ENCODE results near the gene SIGLECL1.

The SIGLECL1 gene

GRCh38 chr19:51253088-51253806 lies 2.4 kb downstream of the SIGLECL1 start:
- DNase-seq, result no peak

DNA sequence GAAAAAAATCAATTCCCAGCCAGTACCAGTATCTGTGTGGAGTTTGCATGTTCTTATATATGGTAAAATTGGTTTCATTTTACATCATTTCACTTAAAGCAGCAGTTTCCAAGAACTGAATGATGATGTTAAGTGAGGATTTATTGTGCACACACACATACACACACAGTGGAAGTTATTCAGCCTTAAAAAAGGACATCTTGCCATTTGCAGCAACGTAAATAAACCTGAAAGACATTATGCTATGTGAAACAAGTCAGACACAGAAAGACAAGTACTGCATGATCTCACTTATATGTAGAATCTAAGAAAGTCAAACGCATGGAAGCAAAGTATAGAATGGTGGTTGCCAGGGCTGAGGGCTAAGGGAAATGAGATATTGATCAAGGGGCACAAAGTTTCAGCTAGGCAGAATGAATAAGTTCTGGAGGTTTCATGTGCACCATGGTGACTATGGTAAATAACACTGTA lies 5.3 kb downstream of the SIGLECL1 start:
- no peak for DNase-seq

DNA sequence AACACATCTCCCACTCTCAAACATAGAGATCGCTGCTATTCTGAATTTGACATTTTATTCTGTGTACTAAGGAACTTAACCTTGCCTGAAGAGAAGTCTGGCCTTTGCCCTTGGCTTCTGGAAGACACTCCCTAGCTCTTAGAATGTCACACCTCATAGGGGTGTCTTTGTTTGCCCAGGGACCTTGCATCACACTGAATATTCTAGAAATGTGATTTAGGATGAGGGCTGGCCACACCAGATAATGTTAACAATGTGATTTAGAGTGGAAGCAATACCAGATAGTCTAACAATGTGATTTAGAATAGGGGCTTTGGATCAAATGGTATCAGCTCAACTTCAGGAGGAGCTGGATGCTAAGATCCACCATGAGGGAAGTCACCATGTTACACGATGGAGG lies 6.6 kb downstream of the SIGLECL1 start:
- DNase-seq, result no peak

DNA sequence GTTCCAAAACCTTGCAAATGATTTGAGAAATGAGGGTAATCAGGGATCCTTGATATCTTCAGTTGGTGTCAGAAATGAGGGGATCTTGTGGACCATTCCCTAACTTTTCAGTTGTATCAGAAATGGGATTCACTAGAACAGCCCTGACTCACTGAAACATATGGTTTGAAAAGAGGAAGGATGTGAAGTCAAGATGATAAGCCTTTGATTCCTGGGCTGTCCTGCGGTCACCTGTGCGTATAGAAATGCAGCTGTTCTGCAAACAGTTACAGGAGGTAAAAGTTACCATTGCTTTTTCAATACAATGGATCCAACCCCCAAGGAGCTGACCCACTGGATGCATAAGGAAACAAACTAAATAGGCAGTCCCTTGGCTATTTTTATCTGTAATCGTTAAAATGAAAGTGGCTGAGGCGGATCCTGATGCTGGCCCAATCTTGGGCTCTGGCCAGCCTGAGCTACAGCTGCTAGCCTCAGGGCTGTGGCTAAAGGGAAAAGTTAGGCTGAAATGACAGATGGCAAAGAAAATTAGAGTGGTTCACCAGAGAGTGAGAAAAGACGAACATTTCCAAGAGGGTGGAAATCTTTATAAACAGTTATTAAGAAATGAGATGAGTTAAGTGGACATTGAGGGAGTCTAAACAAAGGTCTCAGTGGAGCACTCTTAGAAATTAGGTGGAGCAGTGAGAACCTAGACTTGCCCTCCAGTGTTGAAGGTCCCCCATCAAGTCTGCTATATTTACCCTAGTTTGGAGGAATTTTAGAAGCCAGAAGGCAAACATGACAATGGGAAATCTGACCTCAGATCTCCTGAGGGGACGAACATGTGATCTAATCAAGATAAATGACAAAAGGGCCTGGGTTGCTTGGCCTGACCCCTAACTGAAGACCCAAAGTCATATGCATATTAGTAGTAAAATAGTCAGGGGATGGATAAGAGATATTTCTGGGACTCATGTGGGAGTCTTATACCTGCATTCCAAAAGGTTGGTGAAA lies 7.6 kb downstream of the SIGLECL1 start:
- no peak for DNase-seq

GRCh38 chr19:51259348-51260245 lies 8.7 kb downstream of the SIGLECL1 start:
- DNase-seq, result no peak

GRCh38 chr19:51263808-51264207 lies 12.9 kb downstream of the SIGLECL1 start:
- DNase-seq, result no peak

- DNase-seq, result no peak
Observed at GRCh38 chr19:51271067-51271466, 20.2 kb downstream of the SIGLECL1 start.

- DNase-seq, result no peak
Observed at GRCh38 chr19:51272183-51272810, 21.4 kb downstream of the SIGLECL1 start.

DNA sequence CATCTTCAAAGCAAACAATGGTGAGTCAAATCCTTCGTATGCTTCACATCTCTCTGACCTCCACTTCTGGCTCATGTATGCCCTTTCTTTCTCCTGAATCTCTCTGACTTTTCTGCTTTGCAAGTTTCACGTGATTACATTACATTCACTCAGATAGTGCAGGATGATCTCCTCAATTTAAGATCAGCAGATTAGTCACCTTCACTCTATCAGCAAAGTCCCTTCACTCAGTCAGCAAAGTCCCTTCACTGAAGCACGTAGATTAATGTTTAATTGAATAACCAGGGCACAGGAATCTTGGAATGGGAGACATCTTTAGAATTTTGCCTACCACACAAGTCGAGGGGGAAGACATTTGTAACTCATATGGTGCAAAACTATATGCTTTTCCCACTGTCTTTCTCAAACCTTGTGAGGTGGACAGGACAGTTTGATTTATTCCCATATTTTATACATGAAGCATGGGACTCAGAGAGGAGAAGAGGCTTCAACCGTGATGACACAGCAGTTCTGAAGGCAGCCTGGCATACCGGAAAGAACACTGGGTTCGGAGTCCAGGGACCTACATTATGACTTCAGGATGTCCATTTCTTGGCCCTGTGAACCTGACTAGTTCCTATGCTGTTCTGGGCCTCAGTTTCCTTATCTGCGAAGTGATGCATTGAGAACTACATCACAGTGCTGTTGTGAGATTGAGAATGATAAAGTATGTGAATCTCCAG lies 23.3 kb downstream of the SIGLECL1 start:
- no peak for DNase-seq

DNA sequence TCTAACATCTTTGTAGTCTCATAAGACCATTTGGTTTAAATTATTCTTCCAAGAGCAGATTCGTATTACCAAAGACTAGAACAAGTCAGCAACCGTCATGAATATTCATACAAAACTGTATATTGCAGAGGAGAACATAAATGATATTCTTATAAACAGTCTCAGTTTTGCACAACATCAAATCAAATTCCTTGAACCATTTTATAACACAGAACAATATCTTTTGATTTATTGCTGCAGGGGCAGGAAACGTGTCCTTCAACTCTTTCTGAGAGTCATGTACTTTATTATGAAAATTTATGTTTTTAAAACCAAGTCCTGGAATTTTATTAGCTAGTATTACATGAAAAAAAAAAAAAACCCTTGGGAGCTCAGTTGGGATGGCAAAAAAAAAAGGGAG lies 26.2 kb downstream of the SIGLECL1 start:
- no peak for DNase-seq

GRCh38 chr19:51282335-51282734 lies 31.5 kb downstream of the SIGLECL1 start:
- DNase-seq, result no peak

DNA sequence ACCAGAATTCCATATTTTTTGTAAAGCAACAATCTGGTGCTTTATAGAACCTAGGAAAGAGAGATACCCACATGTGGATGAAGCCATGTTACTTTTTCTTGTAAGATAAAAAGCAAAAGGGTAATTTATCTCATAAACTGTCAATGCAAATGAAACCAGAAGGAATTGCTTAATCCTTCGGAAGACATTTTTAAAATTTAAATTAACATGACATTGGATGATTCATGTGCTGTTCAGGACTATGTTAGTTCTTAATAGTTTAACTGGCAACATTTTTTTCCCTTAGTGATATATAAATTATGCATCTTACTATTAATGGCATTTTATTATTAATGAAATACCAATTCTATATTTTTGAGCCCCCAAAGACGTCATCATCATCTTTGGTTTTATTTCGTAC lies 34.8 kb downstream of the SIGLECL1 start:
- DNase-seq, result no peak

- DNase-seq, result no peak
Observed at GRCh38 chr19:51289635-51290034, 38.8 kb downstream of the SIGLECL1 start.

DNA sequence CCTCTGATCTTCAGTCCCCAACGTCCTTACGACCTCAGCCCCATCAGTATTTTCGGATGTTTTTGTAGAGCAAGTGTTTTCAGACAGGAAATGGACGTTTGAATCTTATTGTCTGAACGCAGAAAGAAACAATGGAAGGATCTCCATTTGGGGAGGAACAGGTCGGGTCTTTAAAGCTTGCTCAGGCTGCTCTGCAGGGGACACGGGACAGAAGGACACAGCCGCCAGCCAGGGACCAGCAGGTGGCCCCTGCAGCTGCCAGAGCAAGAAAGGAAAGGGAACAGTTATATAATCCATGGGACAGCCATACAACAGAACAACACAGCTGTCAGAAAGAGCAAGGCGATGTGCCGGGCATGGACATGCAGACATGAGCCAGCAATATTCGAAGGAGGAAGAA lies 42.1 kb downstream of the SIGLECL1 start:
- DNase-seq, result no peak

DNA sequence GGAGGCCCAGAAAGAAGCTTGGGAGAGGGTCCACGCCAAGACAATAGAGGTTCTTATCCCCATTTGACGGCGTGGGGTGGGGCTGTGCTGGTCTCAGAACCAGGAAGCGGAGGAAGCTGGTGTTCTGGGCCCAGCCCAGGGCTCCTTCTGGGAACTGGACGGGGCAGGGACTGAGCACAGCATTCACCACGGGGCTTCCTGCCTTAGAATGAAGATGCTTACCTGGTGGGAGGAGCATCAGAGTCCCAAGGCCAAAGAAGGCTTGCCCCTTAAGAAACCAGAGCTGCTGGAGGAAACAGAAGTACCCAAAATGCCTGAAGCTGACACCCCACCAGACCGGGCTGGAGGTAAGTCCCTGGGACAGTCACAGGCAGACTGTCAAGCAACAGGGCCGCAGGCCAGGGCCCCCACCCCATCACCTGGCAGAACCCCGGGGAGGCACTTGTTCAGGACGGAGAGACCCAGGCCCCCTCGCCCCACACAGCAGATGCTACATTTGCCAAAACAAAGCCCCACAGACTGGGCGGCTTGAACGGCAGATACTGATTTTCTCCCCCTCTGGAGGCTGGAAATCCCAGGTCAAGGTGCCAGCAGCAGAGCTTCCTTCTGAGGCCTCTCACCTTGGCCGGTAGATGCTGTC lies 42.8 kb downstream of the SIGLECL1 start:
- DNase-seq, result no peak

GRCh38 chr19:51294211-51294976 lies 43.5 kb downstream of the SIGLECL1 start:
- no peak for DNase-seq

DNA sequence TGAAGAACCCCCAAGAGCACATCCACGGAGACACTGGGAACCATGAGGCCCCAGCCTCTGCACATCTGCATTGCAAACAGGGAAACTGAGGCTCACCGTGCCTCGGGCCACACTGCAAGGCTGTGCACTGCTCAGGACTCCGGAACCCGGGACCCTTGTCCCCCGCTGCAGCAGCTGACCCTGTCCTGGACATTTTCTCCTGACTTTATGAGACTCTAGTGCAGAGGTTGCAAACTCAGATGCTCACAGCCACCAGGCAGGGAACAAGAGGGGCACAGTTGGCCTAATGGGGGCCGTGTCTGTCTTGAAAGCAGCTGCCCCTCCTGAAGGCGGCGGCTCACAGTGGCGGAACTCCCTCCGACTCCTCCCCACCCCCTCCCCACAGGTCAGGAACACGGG lies 44.1 kb downstream of the SIGLECL1 start:
- no peak for DNase-seq

- DNase-seq, result no peak
Observed at GRCh38 chr19:51295382-51296126, 44.7 kb downstream of the SIGLECL1 start.

GRCh38 chr19:51296336-51297093 lies 45.6 kb downstream of the SIGLECL1 start:
- no peak for DNase-seq

Data from NCI-H2081 (cell line).